DMS79 (cell line): ENCODE results near the gene EEF2K.

ENCODE experiments used
- DNase-seq: peaks from one replicate; lab custom pipeline; 2025; lab: John Stamatoyannopoulos, UW

The EEF2K gene

DNA sequence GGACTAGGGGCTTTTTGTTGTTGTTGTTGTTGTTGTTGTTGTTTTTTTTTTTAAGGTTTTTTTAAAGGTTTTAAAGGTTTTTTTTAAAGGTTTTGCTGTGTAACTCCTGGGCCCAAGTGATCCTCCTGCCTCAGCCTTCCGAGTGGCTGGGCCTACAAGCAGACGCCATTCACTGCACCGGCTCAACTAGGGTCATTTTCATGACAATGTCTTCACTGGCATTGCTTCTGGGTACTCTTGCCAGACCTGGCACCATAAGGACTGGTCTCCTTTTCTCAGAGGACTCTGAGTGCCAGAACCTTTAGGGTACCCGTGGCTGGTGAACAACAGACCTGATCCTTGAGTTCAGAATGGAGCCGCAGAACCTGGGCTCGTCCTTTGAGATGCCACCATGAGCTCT, 111.5 kb downstream of the EEF2K start:
- DNase-seq = no peak

GRCh38 chr16:22318690-22319358, 112.7 kb downstream of the EEF2K start:
- no peak for DNase-seq

- no peak for DNase-seq
Observed at GRCh38 chr16:22320572-22321339, 114.7 kb downstream of the EEF2K start.

DNA sequence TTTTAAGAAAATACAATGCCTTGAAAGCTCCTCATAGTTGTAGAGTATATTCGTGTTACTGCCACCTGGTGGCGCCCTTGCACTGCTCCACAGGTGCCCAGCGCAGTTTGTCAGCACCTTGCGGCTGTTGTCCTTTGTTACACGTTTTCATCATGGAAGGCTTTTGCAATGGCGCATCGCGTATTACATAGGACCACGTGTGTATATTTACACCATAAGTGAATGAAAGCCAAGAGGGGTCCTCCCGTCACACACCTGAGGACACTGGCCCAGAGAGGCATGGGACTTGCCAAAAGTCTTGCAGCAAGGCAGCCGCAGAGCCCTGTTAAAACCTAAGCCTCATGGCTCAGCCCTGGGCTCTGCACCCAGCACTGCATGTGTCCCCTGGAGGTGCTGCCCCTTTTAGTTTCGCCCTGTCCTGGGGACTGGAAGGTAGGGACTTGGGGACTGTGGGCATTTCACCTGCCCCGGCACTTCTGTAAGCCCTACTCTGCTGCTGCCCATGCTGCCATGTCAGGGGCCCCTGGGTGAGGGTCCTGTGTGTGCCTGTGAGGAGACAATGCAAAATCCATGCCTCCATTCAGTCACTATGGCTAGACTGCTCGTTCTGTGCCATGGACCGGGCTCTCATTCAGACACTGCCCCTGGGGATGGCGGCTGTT, 115.4 kb downstream of the EEF2K start:
- DNase-seq = peak; percentile 3

DNA sequence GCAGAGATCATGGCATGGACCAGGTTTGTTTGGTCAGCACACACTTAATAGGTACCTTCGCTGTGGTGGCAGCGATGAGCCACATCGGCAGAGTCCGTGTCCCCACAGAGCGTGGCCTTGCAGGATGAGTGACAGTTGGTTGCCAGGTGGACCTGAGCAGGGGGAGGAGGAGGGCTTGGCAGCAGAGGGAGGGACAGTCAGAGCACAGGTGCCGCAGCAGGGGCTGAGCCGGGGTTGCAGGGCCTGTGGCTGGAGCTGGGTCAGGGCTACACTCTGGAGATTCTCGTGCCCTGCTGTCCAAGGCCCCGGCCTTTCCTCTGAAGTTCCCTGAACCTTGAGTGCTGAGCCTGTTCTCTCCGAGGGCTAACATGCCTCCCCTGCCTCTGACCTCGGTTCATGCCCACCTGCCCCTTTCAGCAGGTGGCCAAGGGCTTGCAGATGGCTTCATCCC, 116.0 kb downstream of the EEF2K start:
- DNase-seq = no peak

- no peak for DNase-seq
Observed at GRCh38 chr16:22322741-22323140, 116.7 kb downstream of the EEF2K start.

DNA sequence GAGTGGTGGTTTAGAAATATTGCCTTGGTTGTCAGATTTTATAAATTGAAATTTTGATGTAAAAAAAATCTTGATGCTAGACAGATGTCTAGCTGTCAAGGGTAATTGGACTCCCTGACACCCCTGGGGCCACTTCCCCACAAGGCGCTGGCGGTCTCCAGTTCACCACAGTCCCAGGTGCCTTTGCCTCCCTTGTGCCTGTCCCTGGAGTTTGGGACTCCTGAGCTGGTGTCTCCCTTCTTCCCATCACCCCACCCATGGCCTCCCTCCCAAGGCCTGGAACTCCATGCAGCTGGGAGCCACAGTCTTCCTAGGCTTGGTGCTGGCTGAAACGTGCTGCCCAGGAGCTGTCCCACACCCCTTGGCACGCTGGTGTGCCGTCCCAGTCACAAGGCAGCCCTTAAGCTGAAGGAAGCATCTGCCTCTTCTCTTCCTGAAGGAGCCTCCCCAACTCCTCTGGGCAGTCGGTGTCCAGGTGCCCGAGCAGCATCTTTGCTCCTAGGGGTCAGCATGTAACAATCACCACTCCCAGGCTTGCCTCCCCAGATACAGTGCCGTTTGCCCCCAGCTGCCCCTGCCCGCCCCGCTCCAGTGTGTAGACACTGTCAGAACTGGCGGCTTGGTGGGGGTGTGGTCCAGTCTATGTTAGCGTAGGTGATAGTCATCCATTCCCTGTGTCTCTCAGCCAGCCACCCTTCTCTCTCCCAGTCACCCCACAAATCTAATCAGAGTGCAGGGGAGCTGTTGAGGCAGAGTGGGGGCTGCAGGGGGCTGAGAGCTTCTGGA, 117.3 kb downstream of the EEF2K start:
- DNase-seq = no peak

DNA sequence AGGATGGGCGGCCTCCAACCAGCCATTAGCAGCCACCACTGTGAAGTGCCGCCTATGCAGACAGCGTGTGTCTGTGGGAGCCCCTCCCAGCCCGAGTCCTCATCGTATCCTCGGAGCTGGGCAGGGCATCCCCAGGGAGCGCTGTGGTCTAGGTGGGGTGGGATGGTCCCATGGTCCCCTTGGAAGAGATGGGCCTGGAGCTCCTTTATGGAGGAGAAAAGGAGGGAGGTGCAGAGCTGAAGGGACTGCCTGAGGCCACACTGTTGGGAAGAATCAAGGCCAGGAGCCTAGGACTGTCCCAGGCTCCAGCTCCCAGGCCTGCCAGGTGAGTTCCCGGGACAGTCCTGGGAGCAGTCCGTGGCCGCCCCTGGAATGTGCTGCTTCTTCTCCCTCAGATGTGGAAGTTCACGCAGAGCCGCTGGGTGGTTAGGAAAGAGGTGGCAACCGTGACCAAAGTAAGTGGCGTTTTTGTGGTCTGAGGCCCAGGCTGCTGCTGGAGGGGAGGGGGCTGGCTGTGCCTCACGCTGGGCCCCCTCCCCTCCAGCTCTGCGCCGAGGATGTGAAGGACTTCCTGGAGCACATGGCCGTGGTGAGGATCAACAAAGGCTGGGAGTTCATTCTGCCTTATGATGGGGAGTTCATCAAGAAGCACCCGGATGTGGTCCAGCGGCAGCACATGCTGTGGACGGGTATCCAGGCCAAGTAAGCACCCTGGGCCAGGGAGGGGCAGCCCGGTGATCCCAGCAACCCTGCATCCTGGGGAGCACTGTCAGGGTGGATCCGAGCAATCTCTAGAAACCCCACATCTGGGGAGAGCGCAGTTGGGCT, 118.1 kb downstream of the EEF2K start:
- no peak for DNase-seq

DNA sequence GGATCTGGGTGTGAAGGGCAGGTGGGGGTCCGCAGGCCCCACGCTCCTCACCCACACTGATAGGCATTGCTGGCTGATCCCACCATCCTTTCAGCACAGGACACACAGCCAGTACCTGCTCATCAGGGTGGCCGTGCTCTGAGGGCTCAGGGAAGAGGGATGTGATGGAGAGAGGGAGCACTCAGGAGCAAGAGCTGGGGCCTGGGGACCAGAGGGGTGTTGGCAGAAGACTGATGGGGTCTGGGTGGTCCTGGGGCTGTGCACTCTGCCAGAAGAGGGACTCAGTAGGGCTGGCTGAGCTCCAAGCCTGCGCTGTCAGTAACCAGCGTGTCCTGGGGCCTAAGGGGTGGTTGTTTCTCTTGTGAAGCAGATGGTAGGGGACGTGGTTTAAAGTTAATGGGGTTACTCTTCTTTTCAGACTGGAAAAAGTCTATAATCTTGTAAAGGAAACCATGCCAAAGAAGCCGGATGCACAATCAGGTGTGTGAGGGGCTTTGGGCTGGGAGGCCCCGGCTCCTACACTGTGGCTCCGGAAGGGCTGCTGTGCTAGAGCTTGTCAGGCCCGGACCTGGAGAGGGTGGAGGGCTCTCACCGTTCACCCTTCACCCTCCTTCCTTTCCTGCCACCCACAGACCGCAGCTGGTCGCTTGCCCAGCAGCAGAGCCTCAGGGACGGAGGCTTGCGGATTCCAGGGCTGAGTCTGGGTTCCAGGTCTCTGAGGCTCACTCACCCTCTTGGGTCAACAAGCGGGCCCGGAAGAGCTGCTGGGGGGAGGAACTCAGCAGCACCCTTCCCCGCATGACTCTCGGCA, 118.9 kb downstream of the EEF2K start:
- no peak for DNase-seq

DNA sequence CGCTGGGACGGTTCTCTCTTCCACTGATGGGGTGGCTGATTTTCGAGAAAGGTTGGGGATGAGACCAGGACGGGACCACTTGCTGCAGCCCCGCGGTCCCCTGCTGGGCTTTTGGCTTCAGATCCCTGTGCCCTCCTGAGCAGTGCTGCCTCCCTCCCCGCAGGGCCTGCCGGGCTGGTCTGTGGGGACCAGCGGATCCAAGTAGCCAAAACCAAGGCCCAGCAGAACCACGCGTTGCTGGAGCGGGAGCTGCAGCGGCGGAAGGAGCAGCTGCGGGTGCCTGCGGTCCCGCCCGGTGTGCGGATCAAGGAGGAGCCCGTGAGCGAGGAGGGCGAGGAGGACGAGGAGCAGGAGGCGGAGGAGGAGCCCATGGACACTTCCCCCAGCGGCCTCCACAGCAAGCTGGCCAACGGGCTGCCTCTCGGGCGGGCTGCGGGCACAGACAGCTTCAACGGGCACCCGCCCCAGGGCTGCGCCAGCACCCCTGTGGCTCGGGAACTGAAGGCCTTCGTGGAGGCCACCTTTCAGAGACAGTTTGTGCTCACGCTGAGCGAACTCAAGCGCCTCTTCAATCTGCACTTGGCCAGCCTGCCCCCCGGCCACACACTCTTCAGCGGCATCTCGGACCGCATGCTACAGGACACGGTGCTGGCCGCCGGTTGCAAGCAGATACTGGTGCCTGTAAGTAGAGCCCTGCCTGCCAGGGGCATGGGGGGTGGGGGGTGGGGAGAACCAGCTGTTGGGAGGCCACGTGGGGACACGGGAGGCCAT, 119.7 kb downstream of the EEF2K start:
- no peak for DNase-seq

DNA sequence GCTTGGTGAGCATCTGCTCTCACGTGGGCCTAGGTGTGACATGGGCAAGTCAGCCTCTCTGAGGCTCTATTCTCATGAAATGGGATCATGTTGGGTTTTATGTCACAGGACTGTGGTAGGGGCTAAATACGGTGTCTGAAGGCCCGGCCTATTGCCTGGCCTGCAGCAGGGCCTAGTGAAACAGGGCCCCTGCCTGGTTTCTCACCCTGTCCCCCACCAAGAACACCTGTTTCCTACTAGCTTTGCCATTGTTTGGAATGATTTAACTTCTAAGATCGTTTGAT, 120.2 kb downstream of the EEF2K start:
- DNase-seq = no peak

DNA sequence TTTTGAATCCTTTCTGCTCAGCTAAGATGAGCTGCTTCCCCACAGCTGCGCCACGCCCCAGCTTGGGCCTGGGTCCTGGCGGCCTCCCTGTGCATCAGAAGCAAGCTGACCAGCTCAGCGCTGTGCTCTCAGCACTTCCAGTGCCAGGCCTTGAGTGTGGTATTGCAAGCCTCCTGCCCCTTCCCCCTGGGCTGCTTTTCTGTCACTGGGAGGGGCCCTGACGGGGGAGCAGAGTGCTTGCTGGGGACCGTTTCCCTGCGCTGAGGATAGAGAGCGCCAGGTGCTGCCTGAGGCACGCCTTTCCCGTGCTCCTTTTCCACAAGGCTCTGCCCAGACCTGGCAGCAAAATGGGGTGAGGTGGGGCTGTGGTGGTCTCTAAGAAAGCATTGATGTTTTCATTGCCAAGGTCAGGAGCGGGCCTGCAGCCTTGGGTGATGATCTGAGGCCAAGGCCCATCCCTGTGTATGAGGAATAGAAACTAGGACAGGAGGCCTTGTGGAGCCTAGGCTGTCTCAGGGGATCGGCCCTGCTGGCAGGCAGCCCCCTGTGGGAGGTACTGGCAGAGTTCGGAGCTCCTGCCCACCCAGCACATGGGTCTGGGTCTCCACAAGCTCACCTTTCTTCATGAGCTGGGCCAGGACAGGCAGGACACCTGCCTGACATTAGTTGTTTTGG, 120.8 kb downstream of the EEF2K start:
- DNase-seq = no peak

DNA sequence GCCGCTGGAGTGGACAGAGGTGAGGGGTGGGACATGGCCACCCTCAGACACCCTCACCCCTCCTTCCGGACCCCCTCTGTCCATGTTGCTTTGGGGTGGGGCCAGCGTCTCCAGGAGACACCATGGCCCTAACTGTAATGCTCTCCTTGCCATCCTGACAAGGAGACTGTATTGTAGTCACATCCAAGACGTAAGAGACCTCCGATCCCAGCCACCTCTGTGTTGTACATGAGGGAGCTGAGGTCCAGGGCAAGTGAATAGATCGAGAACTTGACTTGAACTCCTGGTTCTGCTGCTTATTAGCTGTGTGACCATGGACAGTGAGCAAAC, 121.3 kb downstream of the EEF2K start:
- no peak for DNase-seq

DNA sequence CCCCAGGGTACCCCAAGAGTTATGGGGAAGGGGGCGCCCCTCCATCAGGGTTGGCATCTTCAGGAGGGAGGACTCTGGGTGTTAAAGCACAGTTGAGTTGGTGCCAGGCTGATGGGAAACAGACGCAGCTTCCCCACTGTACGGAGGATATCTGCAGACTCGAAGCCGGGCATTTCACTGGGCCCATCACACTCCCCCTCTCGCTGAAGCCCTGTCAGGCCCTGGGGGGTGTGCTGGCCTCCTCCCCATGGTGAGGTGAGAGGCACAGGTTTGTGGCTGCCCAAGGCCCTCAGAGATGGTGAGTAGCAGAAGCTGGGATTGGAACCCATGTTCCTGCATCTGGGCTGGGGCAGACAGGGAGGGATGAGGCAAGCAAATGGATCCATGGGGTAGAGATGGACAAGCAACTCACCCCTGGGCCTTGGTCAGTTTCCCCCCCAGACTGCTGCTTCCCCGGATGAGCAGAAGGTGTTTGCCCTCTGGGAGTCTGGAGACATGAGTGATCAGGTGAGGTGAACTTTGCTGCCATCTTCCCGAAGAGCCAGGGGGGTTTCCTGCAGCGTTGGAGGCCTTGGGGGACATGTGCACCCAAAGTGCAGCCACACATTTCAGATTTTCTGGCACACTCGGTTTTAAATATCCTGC, 122.1 kb downstream of the EEF2K start:
- DNase-seq = no peak

GRCh38 chr16:22329199-22329695, 123.2 kb downstream of the EEF2K start:
- DNase-seq = no peak

DNA sequence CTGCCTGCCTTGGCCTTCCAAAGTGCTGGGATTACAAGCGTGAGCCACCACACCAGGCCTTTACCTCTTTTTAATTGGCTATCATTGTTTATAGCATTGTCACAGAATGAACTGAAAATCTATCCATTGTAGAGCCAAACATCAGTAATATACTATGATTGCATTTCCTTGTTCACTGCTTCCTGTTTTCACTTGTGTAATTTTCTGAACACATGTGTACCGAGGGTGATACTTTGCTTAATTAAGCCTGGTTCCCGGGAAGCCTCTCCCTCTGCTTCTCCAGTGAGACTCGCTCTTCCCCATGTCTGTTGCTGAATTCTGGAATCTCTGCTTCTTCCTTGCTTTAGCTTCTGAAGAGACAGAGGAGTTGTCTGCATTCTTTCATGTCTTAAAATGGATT, 124.2 kb downstream of the EEF2K start:
- DNase-seq = no peak

DNA sequence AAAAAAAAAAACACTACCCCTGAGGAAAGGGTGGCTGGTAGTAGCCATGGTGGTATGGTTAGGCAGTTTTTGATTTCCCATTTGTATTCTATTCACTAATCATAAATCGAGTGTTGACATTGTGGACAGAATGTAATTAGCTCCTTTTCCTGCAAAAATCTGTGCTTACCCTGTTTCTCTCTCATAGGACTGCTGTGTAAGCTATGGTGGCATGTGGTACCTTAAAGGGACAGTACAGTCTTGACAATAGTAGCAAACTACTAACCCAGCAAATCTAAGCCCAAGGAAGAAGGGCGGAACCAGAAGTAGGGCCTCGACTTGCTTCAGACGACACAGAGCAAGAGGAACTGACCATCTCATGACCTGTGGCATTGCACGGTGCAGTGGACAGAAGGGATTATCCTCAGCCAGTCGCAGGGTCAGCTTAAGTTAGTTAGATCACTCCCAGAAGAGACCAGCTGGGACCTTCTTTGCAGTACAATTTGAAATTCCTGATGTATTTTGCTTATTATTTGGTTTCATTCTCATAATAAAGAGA, 127.4 kb downstream of the EEF2K start:
- no peak for DNase-seq

- DNase-seq = no peak
Observed at GRCh38 chr16:22335668-22336246, 129.7 kb downstream of the EEF2K start.
